ENCODE results near the gene SLC2A10.

SLC2A10 gene

DNA sequence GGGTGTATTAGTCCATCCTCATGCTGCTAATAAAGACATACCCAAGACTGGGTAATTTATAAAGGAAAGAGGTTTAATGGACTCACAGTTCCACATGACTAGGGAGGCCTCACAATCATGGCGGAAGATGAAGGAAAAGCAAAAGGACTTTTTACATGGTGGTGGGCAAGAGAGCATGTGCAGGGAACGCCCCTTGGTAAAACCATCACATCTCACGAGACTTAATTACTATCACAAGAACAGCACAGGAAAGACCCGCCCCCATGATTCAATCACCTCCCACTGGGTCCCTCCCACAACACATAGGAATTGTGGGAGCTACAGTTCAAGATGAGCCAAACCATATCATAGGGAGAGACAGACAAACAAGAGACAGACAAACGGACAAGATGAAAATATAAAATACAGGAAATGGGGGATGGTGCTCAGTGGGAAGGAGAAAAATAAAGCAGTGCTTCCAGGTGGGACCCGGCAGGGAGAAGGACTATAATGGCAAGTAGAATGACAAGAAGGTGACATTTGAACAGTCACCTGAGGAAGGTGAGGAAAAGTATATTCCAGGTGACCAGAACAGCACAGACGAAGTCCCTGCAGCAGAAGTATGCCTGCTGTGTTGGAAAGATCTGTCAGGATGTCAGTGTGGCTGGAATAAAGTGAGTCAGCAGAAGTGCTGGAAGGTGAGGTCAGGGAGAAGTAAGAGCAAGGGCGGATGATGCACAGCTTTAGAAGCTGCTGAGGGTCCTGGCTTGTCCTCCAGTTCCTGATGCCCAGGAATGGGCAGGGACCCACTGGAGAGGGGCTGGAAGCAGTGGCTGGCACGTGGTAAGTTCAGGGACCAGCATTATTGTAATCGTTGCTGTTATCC lies 61.1 kb downstream of the SLC2A10 start:
- DNase-seq (ENCODE audit: low read depth in 2 of 2): no peak

- no peak for DNase-seq (ENCODE audit: low read depth in 2 of 2)
Observed at GRCh38 chr20:46771195-46771588, 61.7 kb downstream of the SLC2A10 start.

- no peak for DNase-seq (ENCODE audit: low read depth in 2 of 2)
Observed at GRCh38 chr20:46772901-46773300, 63.5 kb downstream of the SLC2A10 start.

DNA sequence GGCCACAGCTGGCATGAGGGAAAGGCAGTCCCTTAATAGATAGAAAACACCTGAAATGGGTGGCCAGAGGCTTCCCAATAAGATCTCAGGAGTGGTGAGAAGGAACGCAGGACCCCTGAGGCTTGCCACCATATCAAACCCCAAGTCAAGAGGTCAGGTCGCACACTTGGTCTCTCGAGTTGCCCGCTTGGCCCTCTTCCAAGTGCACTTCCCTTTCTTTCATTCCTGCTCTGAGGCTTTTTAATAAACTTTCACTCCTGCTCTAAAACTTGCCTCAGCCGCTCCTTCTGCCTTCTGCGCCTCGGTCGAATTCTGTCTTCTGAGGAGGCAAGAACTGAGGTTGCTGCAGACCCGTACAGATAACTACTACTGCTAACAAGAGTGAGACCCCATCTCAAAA lies 64.2 kb downstream of the SLC2A10 start:
- no peak for DNase-seq (ENCODE audit: low read depth in 2 of 2)

GRCh38 chr20:46774236-46774635 lies 64.8 kb downstream of the SLC2A10 start:
- no peak for DNase-seq (ENCODE audit: low read depth in 2 of 2)

- DNase-seq (ENCODE audit: low read depth in 2 of 2): no peak
Observed at GRCh38 chr20:46774943-46775560, 65.6 kb downstream of the SLC2A10 start.

DNA sequence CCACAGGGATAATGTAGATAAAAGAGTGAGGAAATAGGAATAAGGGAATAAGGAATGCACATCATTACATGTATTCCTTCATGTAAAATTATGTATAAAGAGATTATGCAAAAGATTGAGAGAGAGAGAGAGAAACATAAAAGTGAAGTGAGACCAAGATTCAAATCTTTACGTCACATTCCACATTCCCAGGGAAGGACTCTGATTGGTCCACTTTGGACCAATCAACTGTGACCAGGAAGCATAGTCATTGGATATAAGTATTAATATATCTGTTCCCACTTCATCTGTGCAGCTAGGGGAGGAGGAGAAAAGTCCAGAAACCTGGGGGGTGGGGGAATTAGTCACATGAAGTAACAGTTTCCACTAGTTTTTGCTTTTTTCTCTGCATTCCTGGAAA lies 66.4 kb downstream of the SLC2A10 start:
- no peak for DNase-seq (ENCODE audit: low read depth in 2 of 2)

- DNase-seq (ENCODE audit: low read depth in 2 of 2): no peak
Observed at GRCh38 chr20:46777331-46777730, 67.9 kb downstream of the SLC2A10 start.

DNA sequence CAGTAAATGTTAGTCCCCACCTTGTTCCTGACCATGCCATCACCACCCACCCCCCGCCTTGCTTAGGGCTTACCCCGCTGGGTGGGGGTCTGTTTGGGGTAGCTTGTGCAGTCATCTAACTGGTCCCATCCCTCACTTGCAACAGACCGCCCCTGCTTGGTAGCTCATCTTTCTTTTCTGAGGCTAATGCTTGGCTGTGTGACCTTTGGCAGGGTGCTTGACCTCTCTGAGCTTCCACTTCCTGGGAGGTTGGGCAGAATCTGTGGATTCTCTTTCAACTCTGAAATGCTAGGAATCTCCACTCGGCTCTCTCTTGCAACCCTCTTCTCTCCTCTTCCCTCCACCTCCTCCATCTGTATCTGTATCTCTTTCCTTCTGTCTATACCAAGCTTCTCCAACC lies 70.4 kb downstream of the SLC2A10 start:
- no peak for DNase-seq (ENCODE audit: low read depth in 2 of 2)

DNA sequence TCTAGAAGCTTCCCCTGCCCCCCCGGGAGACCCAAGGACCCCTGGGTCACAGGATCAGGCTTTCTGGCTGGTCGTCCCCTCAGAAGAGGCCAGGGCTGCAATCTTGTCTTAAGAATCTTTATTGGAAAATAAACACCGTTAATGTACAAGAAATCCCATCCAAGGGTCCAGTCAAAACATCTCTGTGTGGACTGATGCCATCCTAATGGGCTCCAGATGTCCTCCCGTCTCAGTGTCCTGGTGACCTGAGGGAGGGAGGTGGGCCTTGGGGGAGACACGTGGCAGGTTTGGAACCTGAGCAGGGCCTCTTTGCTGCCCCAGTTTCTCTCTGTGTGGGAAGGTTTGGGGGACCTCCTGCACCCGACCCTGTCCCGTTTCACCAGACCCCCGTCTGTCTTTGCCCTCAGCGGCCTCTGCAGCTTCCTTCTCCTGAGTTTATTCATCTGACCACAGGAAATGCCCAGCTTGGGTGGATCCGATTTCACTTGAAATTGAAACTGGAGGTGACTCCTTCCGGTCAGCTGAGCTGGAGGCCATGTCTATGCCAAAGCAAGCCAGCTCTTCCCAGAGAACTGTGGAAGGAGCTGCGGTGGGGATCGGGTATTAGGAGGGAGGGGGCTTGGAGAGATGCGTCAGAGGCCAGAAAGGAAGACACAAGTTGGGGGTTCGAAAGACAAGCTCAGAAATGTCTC lies 75.1 kb downstream of the SLC2A10 start:
- DNase-seq (ENCODE audit: low read depth in 2 of 2): no peak

All from stimulated activated CD8-positive, alpha-beta memory T cell treated with anti-CD3 and anti-CD28 coated beads, Interleukin-2, amount 100 ng/mL, for 1 hour (primary cell).